NCI-H1105 treated with DMSO at 0.1 percent for 48 hours (cell line): ENCODE data around the gene P3R3URF.
A peak's percentile ranks its signal among the peaks of the same experiment; 100 is the strongest.

Experiments used
- DNase-seq: peaks from one replicate; lab custom pipeline; 2025; lab: John Stamatoyannopoulos, UW

Gene P3R3URF

GRCh38 chr1:46132529-46133180 is 43.6 kb downstream of the P3R3URF start, which contains the start of gene PIK3R3:
Gene PIK3R3 (minus strand): TSS chr1:46132629. CDS start chr1:46131952, 677 bp downstream.
- peak; percentile 99 for DNase-seq

- peak; percentile 68 for DNase-seq
Measured at GRCh38 chr1:46131712-46132528, 44.4 kb downstream of the P3R3URF start.

GRCh38 chr1:46131093-46131492 is 45.2 kb downstream of the P3R3URF start:
- DNase-seq = no peak

GRCh38 chr1:46130606-46131005 is 45.7 kb downstream of the P3R3URF start:
- peak; percentile 32 for DNase-seq

GRCh38 chr1:46130121-46130520 is 46.2 kb downstream of the P3R3URF start:
- DNase-seq = peak; percentile 34

GRCh38 chr1:46128344-46128743 is 47.9 kb downstream of the P3R3URF start:
- DNase-seq = no peak
